Mesenchymal stem cell (in vitro differentiated cells and primary cell): Measurements from ENCODE around the gene UPK3BL2.
"Not testable (repeated sequence)": the region's sequence is repeated elsewhere in the genome, so short reads cannot be mapped to it uniquely, and the experiment has no call there.

ENCODE experiments used
- DNase-seq: peaks from one replicate; pipeline ENCODE4 v3.0.0-alpha.2; 2013
- H2AFZ ChIP-seq: one replicate; pipeline ENCODE4 v1.6.1; 2013; ENCODE audit warnings: low read depth, mild to moderate bottlenecking, control low read depth, inconsistent platforms, low read length, moderate library complexity
- H2AK5ac ChIP-seq: 2 replicates; pipeline ENCODE4 v1.6.1; 2013; ENCODE audit warnings: low read length, moderate library complexity, mild to moderate bottlenecking, inconsistent platforms; ENCODE audit not compliant: severe bottlenecking
- H2BK120ac ChIP-seq: one replicate; pipeline ENCODE4 v1.6.1; 2013; ENCODE audit warnings: low read depth, mild to moderate bottlenecking, inconsistent platforms, low read length, moderate library complexity
- H2BK12ac ChIP-seq, 2 experiments: one replicate each; pipeline ENCODE4 v1.6.1; 2013; ENCODE audit warnings: inconsistent platforms in 2 of 2, low read length in 2 of 2, mild to moderate bottlenecking in 2 of 2, moderate library complexity in 2 of 2, control low read depth in 1 of 2
- H2BK15ac ChIP-seq: one replicate; pipeline ENCODE4 v1.6.1; 2013; ENCODE audit warnings: mild to moderate bottlenecking, low read depth, inconsistent platforms; ENCODE audit not compliant: poor library complexity, severe bottlenecking
- H2BK5ac ChIP-seq: 2 replicates; pipeline ENCODE4 v1.6.1; 2013; ENCODE audit warnings: low read depth, mild to moderate bottlenecking, low read length, control low read depth, inconsistent platforms; ENCODE audit not compliant: poor library complexity, severe bottlenecking
- H3K14ac ChIP-seq, 2 experiments: one replicate each; pipeline ENCODE4 v1.6.1; 2013; ENCODE audit warnings: inconsistent platforms in 2 of 2, low read length in 2 of 2, control low read depth in 1 of 2, mild to moderate bottlenecking in 1 of 2, moderate library complexity in 1 of 2
- H3K18ac ChIP-seq, 2 experiments: one replicate each; pipeline ENCODE4 v1.6.1; 2013; ENCODE audit warnings: inconsistent platforms in 2 of 2, low read length in 2 of 2, control low read depth in 1 of 2, low read depth in 1 of 2, mild to moderate bottlenecking in 1 of 2
- H3K23ac ChIP-seq, 2 experiments: one replicate each; pipeline ENCODE4 v1.6.1; 2013; ENCODE audit warnings: inconsistent platforms in 2 of 2, low read length in 2 of 2, mild to moderate bottlenecking in 2 of 2, moderate library complexity in 2 of 2, control low read depth in 1 of 2
- H3K27ac ChIP-seq: 2 replicates; pipeline ENCODE4 v1.5.1; 2013; ENCODE audit warnings: mild to moderate bottlenecking, moderate library complexity, low read length, control low read depth, inconsistent platforms; ENCODE audit not compliant: poor library complexity, severe bottlenecking
- H3K27me3 ChIP-seq, 2 experiments: 2 replicates each; pipeline versions ENCODE4 v1.6.1 to v1.7.0; 2013; ENCODE audit warnings: low read length in 2 of 2, mild to moderate bottlenecking in 2 of 2, moderate library complexity in 2 of 2, control low read depth in 1 of 2, inconsistent platforms in 1 of 2; ENCODE audit not compliant: control insufficient read depth in 1 of 2, insufficient read depth in 1 of 2
- H3K36me3 ChIP-seq, 2 experiments: 2 replicates each; pipeline versions ENCODE4 v1.6.1 to v1.7.0; 2013; ENCODE audit warnings: low read length in 2 of 2, control low read depth in 1 of 2, inconsistent platforms in 1 of 2, low read depth in 1 of 2, mild to moderate bottlenecking in 1 of 2; ENCODE audit not compliant: insufficient read depth in 2 of 2, control insufficient read depth in 1 of 2
- H3K4ac ChIP-seq, 2 experiments: one replicate each; pipeline ENCODE4 v1.6.1; 2013; ENCODE audit warnings: inconsistent platforms in 2 of 2, low read length in 2 of 2, mild to moderate bottlenecking in 2 of 2, moderate library complexity in 2 of 2, control low read depth in 1 of 2, low read depth in 1 of 2
- H3K4me1 ChIP-seq: 2 replicates; pipeline ENCODE4 v1.6.1; 2013; ENCODE audit warnings: low read depth, low read length, control low read depth; ENCODE audit not compliant: control insufficient read depth, insufficient read depth
- H3K4me2 ChIP-seq: 2 replicates; pipeline ENCODE4 v1.6.1; 2013; ENCODE audit warnings: low read length, mild to moderate bottlenecking, inconsistent platforms; ENCODE audit not compliant: poor library complexity, severe bottlenecking
- H3K4me3 ChIP-seq, 2 experiments: 2 replicates each; pipeline versions ENCODE4 v1.5.1 to v1.7.0; 2013; ENCODE audit warnings: low read length in 2 of 2, mild to moderate bottlenecking in 2 of 2, control low read depth in 1 of 2, low read depth in 1 of 2; ENCODE audit not compliant: insufficient read depth in 1 of 2
- H3K79me1 ChIP-seq: replicated peaks from 2 replicates; pipeline ENCODE4 v1.6.1; 2013; ENCODE audit warnings: mild to moderate bottlenecking, control low read depth, low read length, inconsistent platforms; ENCODE audit not compliant: poor library complexity, severe bottlenecking
- H3K9ac ChIP-seq: 2 replicates; pipeline ENCODE4 v1.7.0; 2013; ENCODE audit warnings: mild to moderate bottlenecking, low read length, moderate library complexity
- H3K9me3 ChIP-seq: 2 replicates; pipeline ENCODE4 v1.7.0; 2013; ENCODE audit warnings: mild to moderate bottlenecking, low read length; ENCODE audit not compliant: control insufficient read depth
- H4K8ac ChIP-seq: one replicate; pipeline ENCODE4 v1.6.1; 2013; ENCODE audit warnings: inconsistent platforms, mild to moderate bottlenecking, low read length, moderate library complexity
- H4K91ac ChIP-seq: one replicate; pipeline ENCODE4 v1.6.1; 2013; ENCODE audit warnings: mild to moderate bottlenecking, low read length, inconsistent platforms
- WGBS: methylation state at CpG from one replicate; pipeline ENCODE4 v1.1.7; 2013; ENCODE audit warnings: mixed read lengths; 5-methylcytosine and 5-hydroxymethylcytosine counted together

UPK3BL2 gene

GRCh38 chr7:102497308-102497707 lies 46.2 kb downstream of the UPK3BL2 start:
- H3K14ac ChIP-seq, H2AK5ac ChIP-seq, H2BK120ac ChIP-seq, H3K18ac ChIP-seq, H3K27ac ChIP-seq, H2AFZ ChIP-seq, H3K4me1 ChIP-seq, H3K79me1 ChIP-seq, H3K4me3 ChIP-seq, H3K4ac ChIP-seq, H3K23ac ChIP-seq, H3K27me3 ChIP-seq, H2BK5ac ChIP-seq, H3K4me2 ChIP-seq, H3K36me3 ChIP-seq, H2BK15ac ChIP-seq, H4K8ac ChIP-seq, DNase-seq, H4K91ac ChIP-seq, H3K9ac ChIP-seq, H3K9me3 ChIP-seq, H2BK12ac ChIP-seq: not testable (repeated sequence)
- no CpG with 5 or more reads among the region's 5 CpGs for WGBS

- H4K8ac ChIP-seq, H3K27ac ChIP-seq, H2AK5ac ChIP-seq, H3K4me3 ChIP-seq, DNase-seq, H3K4me1 ChIP-seq, H3K79me1 ChIP-seq, H3K9me3 ChIP-seq, H4K91ac ChIP-seq, H2BK12ac ChIP-seq, H3K14ac ChIP-seq, H3K23ac ChIP-seq, H3K4ac ChIP-seq, H2BK5ac ChIP-seq, H2BK15ac ChIP-seq, H3K36me3 ChIP-seq, H3K18ac ChIP-seq, H2AFZ ChIP-seq, H3K27me3 ChIP-seq, H3K4me2 ChIP-seq, H2BK120ac ChIP-seq, H3K9ac ChIP-seq: not testable (repeated sequence)
- no CpG with 5 or more reads among the region's 10 CpGs for WGBS
Observed at GRCh38 chr7:102496861-102497260, 46.6 kb downstream of the UPK3BL2 start.

GRCh38 chr7:102494473-102495149 lies 48.9 kb downstream of the UPK3BL2 start:
- not testable (repeated sequence) for H3K36me3 ChIP-seq, H3K4me1 ChIP-seq, H3K9ac ChIP-seq, H3K4me2 ChIP-seq, H3K27me3 ChIP-seq, H2BK12ac ChIP-seq, H3K14ac ChIP-seq, H2AK5ac ChIP-seq, H2AFZ ChIP-seq, H4K91ac ChIP-seq, H2BK5ac ChIP-seq, H3K79me1 ChIP-seq, H3K4ac ChIP-seq, DNase-seq, H2BK120ac ChIP-seq, H4K8ac ChIP-seq, H3K4me3 ChIP-seq, H2BK15ac ChIP-seq, H3K9me3 ChIP-seq, H3K27ac ChIP-seq, H3K18ac ChIP-seq, H3K23ac ChIP-seq
- no CpG with 5 or more reads among the region's 67 CpGs for WGBS

GRCh38 chr7:102494026-102494425 lies 49.5 kb downstream of the UPK3BL2 start:
- not testable (repeated sequence) for H4K91ac ChIP-seq, H2BK5ac ChIP-seq, H3K4me1 ChIP-seq, H3K27me3 ChIP-seq, H3K14ac ChIP-seq, H2BK12ac ChIP-seq, H2BK15ac ChIP-seq, H2BK120ac ChIP-seq, H4K8ac ChIP-seq, H3K18ac ChIP-seq, H2AFZ ChIP-seq, H3K9ac ChIP-seq, DNase-seq, H3K9me3 ChIP-seq, H3K23ac ChIP-seq, H3K4ac ChIP-seq, H2AK5ac ChIP-seq, H3K79me1 ChIP-seq, H3K4me2 ChIP-seq, H3K4me3 ChIP-seq, H3K27ac ChIP-seq, H3K36me3 ChIP-seq
- no CpG with 5 or more reads among the region's 15 CpGs for WGBS
